ENCODE data around the gene PAX7. TPM values are rescaled to one million over a fixed set of nuclear protein-coding genes. Genes with fewer than 3 reads are reported as not detected.

The PAX7 gene
- polyA plus RNA-seq, 1 of the 3 experiments (the other 2 are of a cell fraction), result not detected

DNA sequence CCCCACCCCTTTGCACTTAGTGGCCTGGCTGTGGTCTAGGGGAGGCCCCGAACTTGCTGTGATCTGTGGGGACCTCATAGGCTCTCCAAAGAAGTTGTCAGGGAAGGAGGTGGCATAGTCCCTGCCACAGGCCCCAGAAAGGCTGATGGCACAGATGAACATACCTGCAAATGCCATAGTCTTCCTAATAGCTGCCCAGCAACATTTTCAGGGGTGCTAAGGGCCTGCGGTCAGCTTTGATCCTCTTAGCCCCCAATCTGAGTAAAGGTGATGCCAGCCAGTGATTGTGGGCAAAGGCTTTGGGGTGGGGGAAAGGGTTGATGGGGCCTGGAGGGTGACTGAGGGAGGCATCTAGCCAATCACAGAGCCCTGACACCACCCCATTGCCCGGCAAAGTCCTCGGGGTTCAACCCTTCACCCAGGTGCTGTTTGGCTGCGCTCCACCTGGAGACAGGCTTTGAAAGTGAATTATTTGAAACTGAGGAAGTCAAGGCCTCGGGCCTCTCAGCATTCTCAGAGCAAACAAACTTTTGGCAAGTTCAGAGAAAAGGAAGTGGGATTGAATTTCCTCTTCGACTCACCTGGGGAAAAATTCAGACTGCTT, 35.8 kb downstream of the PAX7 start:
- Histone ChIP-seq H3K27ac (ENCODE audit: low read depth in 2 of 2, low read length in 1 of 2) (no peak overlapping the region), H3K79me2 (ENCODE audit: insufficient read depth) (no peaks in the 10 kb centered on the region), H3K36me3 (replicated peaks in 1 of 2; ENCODE audit: control insufficient read depth in 1 of 2, insufficient read depth in 2 of 2, low read length in 1 of 2) (no peaks in the 10 kb centered on the region), H3K4me2 (no peak overlapping the region), H3K9ac (no peak overlapping the region), H3K4me3 (ENCODE audit: low read depth in 2 of 2, low read length in 1 of 2) (no peak overlapping the region), H3K27me3 (ENCODE audit: insufficient read depth) (no peaks in the 10 kb centered on the region), H4K20me1 (ENCODE audit: insufficient read depth) (no peaks in the 10 kb centered on the region), H3K9me2 (no peaks in the 10 kb centered on the region), H2AFZ (ENCODE audit: low read depth) (no peak overlapping the region), H3F3A (replicated peaks; ENCODE audit: insufficient read depth) (no peaks in the 10 kb centered on the region), H3K4me1 (ENCODE audit: control insufficient read depth in 1 of 2, insufficient read depth in 2 of 2, low read depth in 1 of 2, low read length in 1 of 2) (peaks cover 0 to 12% of the 10 kb centered on the region in 2 experiments; a peak in 1 of 4 replicates), H3K9me3 (no peaks in the 10 kb centered on the region)
- ChIA-PET POLR2A (no interaction called here), CTCF (interaction anchor here (0.8 to 3.7 kb wide), 6 partner anchors 12 to 218 kb away, joined by 3 to 16 read pairs (median 4); no protein-coding TSS in a partner anchor)
- 30% methylated on average over 7 of the region's 7 CpGs for WGBS (ENCODE audit: low lambda C conversion rate)
- no peak for DNase-seq
- no peak for TF ChIP-seq YY1 (IDR thresholded peaks at IDR 0.05; ENCODE audit: low read depth)
- TF ChIP-seq JUND (IDR thresholded peaks at IDR 0.05), result no peak
- TF ChIP-seq GABPA (IDR thresholded peaks at IDR 0.05; ENCODE audit: low read depth), result no peak
- TF ChIP-seq FOXM1 (IDR thresholded peaks at IDR 0.05; ENCODE audit: low read depth), result no peak
- TF ChIP-seq ELF1 (IDR thresholded peaks at IDR 0.05), result no peak
- TF ChIP-seq, protein P1, sequence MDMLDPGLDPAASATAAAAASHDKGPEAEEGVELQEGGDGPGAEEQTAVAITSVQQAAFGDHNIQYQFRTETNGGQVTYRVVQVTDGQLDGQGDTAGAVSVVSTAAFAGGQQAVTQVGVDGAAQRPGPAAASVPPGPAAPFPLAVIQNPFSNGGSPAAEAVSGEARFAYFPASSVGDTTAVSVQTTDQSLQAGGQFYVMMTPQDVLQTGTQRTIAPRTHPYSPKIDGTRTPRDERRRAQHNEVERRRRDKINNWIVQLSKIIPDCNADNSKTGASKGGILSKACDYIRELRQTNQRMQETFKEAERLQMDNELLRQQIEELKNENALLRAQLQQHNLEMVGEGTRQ (IDR thresholded peaks at IDR 0.05; ENCODE audit: borderline replicate concordance, low read depth, low read length), result no peak
- no peak for TF ChIP-seq MEF2A (IDR thresholded peaks at IDR 0.05; ENCODE audit: borderline replicate concordance, low read depth)
- no peak for TF ChIP-seq EZH2phosphoT487 (IDR thresholded peaks at IDR 0.05; ENCODE audit: borderline replicate concordance, low read depth)
- TF ChIP-seq, protein P2, sequence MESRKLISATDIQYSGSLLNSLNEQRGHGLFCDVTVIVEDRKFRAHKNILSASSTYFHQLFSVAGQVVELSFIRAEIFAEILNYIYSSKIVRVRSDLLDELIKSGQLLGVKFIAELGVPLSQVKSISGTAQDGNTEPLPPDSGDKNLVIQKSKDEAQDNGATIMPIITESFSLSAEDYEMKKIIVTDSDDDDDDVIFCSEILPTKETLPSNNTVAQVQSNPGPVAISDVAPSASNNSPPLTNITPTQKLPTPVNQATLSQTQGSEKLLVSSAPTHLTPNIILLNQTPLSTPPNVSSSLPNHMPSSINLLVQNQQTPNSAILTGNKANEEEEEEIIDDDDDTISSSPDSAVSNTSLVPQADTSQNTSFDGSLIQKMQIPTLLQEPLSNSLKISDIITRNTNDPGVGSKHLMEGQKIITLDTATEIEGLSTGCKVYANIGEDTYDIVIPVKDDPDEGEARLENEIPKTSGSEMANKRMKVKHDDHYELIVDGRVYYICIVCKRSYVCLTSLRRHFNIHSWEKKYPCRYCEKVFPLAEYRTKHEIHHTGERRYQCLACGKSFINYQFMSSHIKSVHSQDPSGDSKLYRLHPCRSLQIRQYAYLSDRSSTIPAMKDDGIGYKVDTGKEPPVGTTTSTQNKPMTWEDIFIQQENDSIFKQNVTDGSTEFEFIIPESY (IDR thresholded peaks at IDR 0.05; ENCODE audit: borderline replicate concordance, low read depth), result no peak

DNA sequence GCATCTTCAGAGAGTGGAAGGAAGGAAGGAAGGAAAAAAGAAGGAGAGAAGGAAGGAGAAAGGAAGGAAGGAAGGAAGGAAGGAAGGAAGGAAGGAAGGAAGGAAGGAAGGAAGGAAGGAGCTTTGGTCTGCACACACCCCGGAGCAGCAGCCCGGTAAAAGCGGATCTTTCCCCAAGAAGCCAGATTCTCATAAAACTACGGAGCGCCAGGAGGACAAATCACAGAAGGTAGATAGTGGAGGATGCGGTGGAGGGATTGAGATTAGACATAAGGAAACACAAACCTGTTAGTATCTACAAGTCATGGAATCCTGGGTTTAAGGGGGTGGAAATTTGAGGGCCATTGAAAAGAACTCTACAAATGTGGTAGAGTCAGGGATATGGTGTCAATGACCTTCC, 36.7 kb downstream of the PAX7 start:
- H3K36me3 ChIP-seq (replicated peaks in 1 of 2; ENCODE audit: control insufficient read depth in 1 of 2, insufficient read depth in 2 of 2, low read length in 1 of 2), result no peaks in the 10 kb centered on the region
- H3K9me2 ChIP-seq, result no peaks in the 10 kb centered on the region
- ChIA-PET CTCF (interaction anchor here (0.8 to 3.7 kb wide), 7 partner anchors 10 to 208 kb away, joined by 3 to 16 read pairs (median 3); no protein-coding TSS in a partner anchor), POLR2A (no interaction called here)
- H4K20me1 ChIP-seq (ENCODE audit: insufficient read depth), result no peaks in the 10 kb centered on the region
- H3K9ac ChIP-seq, result no peak overlapping the region
- H3K4me1 ChIP-seq (ENCODE audit: control insufficient read depth in 1 of 2, insufficient read depth in 2 of 2, low read depth in 1 of 2, low read length in 1 of 2), result peaks cover 0 to 13% of the 10 kb centered on the region in 2 experiments; a peak in 1 of 4 replicates
- no peaks in the 10 kb centered on the region for H3F3A ChIP-seq (replicated peaks; ENCODE audit: insufficient read depth)
- no peak overlapping the region for H3K27ac ChIP-seq (ENCODE audit: low read depth in 2 of 2, low read length in 1 of 2)
- no peaks in the 10 kb centered on the region for H3K79me2 ChIP-seq (ENCODE audit: insufficient read depth)
- whole genome bisulfite sequencing (ENCODE audit: low lambda C conversion rate), result 77% methylated on average over 6 of the region's 6 CpGs
- DNase-seq, result no peak
- H3K9me3 ChIP-seq, result no peaks in the 10 kb centered on the region
- TF ChIP-seq EP300 (IDR thresholded peaks at IDR 0.05; ENCODE audit: borderline replicate concordance in 1 of 2, low read depth in 1 of 2, low read length in 1 of 2), result no peak
- TF ChIP-seq, protein P3, sequence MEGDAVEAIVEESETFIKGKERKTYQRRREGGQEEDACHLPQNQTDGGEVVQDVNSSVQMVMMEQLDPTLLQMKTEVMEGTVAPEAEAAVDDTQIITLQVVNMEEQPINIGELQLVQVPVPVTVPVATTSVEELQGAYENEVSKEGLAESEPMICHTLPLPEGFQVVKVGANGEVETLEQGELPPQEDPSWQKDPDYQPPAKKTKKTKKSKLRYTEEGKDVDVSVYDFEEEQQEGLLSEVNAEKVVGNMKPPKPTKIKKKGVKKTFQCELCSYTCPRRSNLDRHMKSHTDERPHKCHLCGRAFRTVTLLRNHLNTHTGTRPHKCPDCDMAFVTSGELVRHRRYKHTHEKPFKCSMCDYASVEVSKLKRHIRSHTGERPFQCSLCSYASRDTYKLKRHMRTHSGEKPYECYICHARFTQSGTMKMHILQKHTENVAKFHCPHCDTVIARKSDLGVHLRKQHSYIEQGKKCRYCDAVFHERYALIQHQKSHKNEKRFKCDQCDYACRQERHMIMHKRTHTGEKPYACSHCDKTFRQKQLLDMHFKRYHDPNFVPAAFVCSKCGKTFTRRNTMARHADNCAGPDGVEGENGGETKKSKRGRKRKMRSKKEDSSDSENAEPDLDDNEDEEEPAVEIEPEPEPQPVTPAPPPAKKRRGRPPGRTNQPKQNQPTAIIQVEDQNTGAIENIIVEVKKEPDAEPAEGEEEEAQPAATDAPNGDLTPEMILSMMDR (IDR thresholded peaks at IDR 0.05), result no peak
- no peak for TF ChIP-seq EZH2phosphoT487 (IDR thresholded peaks at IDR 0.05; ENCODE audit: borderline replicate concordance, low read depth)
- TF ChIP-seq TAF1 (IDR thresholded peaks at IDR 0.05; ENCODE audit: borderline replicate concordance, low read depth, low read length), result no peak
- no peak for TF ChIP-seq GABPA (IDR thresholded peaks at IDR 0.05; ENCODE audit: low read depth)
- no peak overlapping the region for H3K4me3 ChIP-seq (ENCODE audit: low read depth in 2 of 2, low read length in 1 of 2)
- H2AFZ ChIP-seq (ENCODE audit: low read depth), result no peak overlapping the region
- no peak overlapping the region for H3K4me2 ChIP-seq
- no peaks in the 10 kb centered on the region for H3K27me3 ChIP-seq (ENCODE audit: insufficient read depth)

Measured in SK-N-SH (cell line).